ENCODE results near the gene S100A12.

Gene S100A12

DNA sequence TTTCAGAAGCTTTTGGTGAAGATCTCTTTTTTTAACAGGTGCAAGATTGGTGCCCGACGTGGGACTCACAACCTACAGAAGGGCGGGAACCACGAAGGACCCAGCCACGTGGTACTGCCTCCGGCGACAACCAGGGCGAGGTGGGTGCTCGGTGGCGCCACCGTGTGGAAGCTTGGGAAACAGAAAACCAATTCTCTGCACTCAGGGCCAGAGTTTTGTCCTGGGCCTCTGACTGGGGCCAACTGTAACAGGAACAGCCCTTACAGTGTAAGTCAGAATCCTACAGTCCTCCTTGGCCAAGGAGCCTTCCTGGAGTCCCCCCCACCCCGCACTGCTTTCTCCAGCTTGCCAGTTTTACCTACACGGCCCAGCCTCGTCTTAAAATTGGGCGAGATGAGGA is 29.3 kb upstream of the S100A12 start:
- no peak overlapping the region for H3K4me3 ChIP-seq
- DNase-seq (ENCODE audit: low spot score): peak; percentile 63
- H3K27ac ChIP-seq: no peak overlapping the region
- TF ChIP-seq CTCF (IDR thresholded peaks at IDR 0.05): no peak

DNA sequence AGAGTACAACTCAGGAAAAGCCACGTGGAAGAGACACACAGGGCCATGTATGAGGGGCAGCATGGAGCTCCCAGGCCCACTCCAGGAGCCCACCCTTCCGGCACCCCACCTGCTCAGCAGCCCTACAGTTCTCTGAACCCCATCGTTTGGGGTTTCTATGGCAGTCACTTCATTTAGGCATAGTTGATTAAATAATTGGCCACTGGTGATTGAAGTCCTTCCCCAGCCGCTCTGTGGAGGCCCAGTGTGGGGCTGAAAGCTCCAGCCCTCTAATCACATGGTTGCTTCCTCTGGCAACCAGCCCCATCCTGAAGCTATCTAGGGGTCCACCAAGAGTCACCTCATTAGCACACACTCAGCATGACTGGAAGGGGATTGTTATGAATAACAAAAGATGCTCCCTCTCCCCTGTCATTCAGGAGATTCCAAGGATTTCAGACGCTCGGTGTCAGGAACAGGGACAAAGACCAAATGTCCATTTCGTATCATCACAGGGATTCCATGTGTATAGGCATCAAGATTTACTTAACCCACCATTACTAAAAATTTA is 28.7 kb upstream of the S100A12 start:
- peak; percentile 11 for DNase-seq (ENCODE audit: low spot score)
- Histone ChIP-seq H3K4me3 (no peak overlapping the region), H3K27ac (no peak overlapping the region)
- TF ChIP-seq CTCF (IDR thresholded peaks at IDR 0.05): no peak

- Histone ChIP-seq H3K4me3 (no peak overlapping the region), H3K27ac (no peak overlapping the region)
- DNase-seq (ENCODE audit: low spot score): no peak
- TF ChIP-seq CTCF (IDR thresholded peaks at IDR 0.05): no peak
These were observed 28.1 kb upstream of the S100A12 start for GRCh38 chr1:153403421-153404085.

DNA sequence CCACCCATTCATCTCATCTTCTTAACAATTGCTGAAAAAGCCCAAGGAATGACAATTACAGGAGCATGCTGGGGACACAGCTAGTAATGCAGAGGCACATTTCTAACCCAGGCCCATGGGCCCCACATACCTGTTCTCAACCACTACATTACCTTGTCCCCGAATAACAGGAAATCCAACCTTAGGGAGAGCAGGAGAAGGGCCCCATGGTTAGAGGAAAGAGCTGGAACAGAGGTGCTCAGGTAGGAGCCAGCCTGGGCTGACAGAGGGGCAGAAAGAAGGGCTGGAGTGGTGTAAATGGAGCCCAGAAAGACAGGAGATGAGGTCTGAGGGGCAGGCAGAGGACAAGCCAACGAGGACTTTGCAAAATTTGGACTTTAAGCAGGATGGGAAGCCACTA is 26.8 kb upstream of the S100A12 start:
- Histone ChIP-seq H3K27ac (no peak overlapping the region), H3K4me3 (no peak overlapping the region)
- TF ChIP-seq CTCF (IDR thresholded peaks at IDR 0.05): no peak
- peak; percentile 24 for DNase-seq (ENCODE audit: low spot score)

DNA sequence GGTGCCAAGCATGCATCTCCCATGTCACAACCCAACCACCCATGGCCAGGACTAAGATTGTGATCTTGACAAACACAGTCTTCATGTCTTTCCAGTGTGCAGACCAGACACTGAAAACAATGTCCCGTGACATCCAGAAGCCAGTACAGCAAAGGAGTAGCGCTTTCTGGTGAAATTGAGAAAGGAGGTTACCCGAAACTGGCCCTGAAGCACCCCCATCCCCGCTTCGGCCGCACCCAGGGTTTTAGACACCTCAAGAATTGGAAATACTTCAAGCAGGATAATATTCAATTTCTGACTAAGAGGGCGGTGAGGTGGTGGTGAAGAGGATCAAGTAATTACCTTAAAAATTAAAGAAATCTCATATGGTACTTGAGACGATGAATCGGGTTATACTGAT is 26.0 kb upstream of the S100A12 start:
- DNase-seq (ENCODE audit: low spot score): no peak
- no peak for TF ChIP-seq CTCF (IDR thresholded peaks at IDR 0.05)
- H3K27ac ChIP-seq: no peak overlapping the region
- no peak overlapping the region for H3K4me3 ChIP-seq

DNA sequence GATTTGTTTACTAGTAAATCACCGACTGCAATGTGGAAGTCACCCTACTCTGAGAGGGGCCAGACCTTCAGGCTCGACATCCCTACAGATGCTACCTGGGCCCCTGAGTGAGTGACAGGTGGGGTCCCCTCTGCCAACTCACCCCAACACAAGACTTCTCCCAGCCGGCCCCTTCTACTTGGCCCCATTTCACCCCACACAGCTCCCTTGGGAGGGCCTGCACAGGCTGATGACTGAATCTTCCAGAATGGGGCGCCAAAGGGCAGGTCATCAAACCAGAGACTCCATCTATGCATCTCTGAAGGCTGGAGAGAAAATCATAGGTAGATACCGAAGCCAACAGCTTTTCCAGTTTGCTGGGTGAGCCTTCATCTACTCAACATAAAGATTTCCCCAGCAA is 24.8 kb upstream of the S100A12 start:
- no peak for TF ChIP-seq CTCF (IDR thresholded peaks at IDR 0.05)
- peak; percentile 31 for DNase-seq (ENCODE audit: low spot score)
- H3K4me3 ChIP-seq: no peak overlapping the region
- no peak overlapping the region for H3K27ac ChIP-seq

DNA sequence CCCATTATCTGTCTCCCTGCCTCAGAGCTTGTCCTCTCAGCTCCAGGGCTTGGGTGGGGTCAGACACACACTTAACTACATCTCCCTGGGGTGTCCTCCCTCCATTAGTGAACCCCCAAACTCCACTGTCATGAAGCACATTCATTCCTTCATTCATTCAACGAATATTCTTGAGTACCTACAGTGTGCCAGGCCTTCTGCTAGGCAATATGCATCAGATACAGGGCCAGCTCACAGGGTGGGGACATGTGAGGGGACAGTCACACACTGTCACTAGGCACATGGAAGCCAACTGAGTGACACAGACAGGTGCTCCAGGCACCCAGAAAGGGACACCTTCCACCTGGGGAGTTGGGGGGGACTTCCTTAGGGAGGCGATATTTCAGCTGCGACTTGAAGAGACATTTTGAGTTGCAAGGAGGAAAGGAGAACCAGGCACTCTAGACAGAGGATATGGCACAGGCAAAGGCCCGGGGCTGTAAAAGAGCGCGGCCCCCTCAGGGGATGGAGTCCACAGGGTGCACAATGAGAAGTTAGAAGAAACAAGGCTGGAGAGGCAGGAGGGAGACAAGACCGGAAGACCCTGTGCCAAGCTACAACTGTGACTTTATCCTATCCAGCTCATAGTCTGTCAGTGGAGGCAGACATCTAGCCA is 24.1 kb upstream of the S100A12 start:
- no peak overlapping the region for H3K27ac ChIP-seq
- DNase-seq (ENCODE audit: low spot score): no peak
- TF ChIP-seq CTCF (IDR thresholded peaks at IDR 0.05): no peak
- no peak overlapping the region for H3K4me3 ChIP-seq
